GM21367 (cell line): ENCODE results near the gene TGM2.

Experiments
- ATAC-seq: cut with Tn5 transposase; IDR thresholded peaks from one replicate; pipeline ENCODE4 v1.9.1; 2021; ENCODE audit not compliant: unreplicated experiment

The TGM2 gene

DNA sequence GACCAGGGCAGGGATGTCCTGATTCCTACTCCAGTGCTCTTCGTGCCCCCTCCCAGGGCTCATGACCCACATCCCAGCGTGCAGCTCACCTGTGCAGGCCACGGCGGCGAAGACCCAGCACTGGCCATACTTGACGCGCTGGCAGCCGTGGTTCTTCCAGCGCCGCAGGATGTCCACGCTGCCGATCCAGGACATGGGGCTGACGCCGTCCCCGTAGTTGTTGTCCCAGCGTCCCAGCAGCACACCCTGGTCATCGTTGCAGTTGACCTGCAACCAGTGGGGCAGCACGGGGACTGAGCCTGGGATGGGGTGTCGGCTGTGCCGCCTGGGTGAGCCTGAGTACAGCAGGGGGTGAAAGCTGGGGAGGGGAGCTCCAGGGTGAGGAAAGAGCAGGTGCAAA is 18.4 kb downstream of the TGM2 start:
- ATAC-seq: no peak

DNA sequence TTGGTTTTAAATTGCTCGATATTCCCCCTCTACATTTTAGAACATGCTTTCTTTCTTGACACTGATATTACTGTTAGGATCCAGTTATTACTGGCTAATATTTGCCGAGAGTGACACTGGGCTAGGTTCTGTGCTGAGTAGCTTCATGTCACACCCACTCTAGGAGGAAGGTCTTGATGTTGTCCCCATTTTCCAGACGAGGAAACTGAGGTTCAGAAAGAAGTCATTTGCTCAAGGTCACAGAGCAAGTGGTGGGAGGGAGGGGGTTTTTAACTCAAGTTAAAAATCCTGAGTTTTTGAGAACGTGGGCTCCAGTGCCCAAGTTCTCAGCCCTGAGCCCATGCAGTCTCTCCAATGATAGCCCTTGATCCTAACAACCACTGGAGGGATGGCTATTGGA is 18.9 kb downstream of the TGM2 start:
- no peak for ATAC-seq

DNA sequence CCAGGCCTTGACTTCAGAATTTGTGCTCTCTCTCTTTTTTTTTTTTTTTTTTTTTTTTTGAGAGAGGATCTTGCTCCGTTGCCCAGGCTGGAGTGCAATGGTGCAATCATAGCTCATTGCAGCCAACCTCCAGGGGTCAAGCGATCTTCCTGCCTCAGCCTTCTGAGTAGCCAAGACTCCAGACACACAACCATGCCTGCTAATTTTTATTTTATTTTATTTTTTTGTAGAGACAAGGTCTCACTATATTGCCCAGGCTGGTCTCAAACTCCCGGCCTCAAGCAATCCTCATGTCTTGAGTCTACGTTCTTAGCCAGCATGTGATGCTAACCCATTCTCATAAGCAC is 19.4 kb downstream of the TGM2 start:
- no peak for ATAC-seq

DNA sequence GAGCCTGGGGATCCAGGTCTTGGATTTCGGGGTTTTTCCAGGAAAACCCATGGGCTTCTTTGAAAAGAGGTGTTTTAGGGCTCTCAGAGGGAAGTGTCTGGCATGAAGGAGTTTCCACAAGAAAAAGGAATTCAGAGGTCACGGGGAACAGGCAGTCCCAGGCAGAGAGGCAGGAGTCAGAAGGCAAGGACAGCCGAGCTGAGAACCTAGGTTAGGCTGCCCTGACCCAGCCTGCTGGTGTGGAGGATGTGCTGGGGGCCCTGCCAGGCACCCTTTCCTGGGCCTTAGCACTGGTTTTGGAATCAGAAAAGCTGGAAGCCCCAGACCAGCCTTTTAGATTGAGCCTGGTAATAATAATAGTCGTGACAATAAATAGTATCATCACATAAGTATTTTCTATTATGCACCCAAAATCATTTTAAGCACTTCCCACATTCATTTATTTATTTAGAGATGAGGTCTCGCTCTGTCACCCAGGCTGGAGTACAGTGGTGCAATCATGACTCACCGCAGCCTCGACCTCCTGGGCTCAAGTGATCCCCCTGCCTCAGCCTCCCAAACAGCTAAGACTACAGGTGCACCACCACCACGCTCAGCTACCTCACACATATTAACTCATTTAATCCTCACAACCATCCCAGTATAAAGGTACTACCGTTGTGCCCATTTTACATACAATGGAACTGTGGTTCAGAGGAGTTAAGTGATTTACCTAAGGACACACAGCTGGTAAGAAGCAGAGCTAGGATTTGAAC is 19.9 kb downstream of the TGM2 start:
- no peak for ATAC-seq

- ATAC-seq: no peak
Measured at GRCh38 chr20:38144598-38144973, 20.5 kb downstream of the TGM2 start.

DNA sequence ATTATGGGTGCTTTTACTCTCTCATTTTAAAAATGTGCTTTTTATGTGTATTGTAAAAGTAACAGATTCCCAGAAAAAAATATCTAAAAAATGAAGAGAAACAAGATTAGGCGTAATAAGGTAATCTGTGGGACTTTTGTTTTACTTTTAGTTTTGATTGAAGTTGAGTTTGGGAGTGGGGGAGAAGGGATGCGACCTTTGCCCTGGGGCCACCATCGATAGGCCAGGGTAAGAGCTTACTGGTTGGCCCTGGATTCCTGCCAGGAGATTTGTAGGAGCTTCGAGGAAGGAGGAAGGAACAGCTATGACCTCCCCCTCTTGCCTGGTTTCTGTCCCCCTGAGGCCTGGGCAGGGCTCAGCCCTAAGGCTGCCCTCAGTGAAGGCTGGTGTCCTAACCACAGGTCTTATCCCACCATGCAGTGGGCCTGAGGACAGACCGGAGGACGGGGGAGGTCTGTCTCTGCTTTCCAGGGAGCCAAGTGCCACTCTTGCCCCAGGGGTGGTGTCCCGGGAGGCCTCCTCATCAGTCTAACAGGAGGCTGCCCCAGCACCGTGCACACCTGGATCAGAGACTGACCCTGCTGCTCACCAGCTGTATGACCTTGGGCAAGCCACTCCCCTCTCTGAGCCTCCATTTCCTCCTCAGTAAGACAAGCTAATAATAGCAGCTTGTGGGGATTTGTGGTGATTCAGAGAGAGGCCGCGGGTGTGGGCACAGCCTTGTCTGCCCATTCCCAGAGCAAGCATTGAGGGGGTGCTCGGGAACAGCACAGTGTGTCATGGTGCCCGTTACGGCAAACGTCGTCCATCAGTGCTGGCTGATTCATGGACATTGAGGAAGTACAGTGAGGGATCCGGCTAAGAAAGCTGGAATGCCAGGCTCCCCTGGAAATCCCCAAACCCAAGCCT is 21.2 kb downstream of the TGM2 start:
- ATAC-seq: no peak

DNA sequence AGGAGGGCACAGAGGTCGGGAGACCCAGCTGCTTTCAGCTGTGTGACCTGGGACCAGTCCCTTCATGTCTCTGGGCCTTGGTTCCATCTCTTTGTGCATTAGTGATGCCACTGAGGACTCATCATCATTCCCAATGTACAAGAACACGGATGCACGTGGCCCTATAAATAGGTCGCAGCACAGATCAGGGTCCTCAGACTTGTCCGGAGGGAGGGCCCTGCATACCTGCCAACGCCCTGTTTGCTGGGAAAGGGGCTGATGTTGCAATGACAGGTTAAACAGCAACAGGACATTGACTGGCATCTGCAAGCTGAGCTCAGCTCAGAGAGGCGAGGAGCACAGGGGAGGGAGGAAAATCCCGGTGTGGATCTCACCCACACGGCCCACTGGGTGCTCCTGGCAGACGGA is 21.8 kb downstream of the TGM2 start:
- ATAC-seq: no peak

- ATAC-seq: no peak
Measured at GRCh38 chr20:38141889-38142494, 23.1 kb downstream of the TGM2 start.

- no peak for ATAC-seq
Measured at GRCh38 chr20:38141204-38141888, 23.7 kb downstream of the TGM2 start.

- no peak for ATAC-seq
Measured at GRCh38 chr20:38139977-38140753, 24.9 kb downstream of the TGM2 start.

- ATAC-seq: no peak
Measured at GRCh38 chr20:38139156-38139912, 25.7 kb downstream of the TGM2 start.

GRCh38 chr20:38138086-38138778 is 26.8 kb downstream of the TGM2 start:
- ATAC-seq: no peak

DNA sequence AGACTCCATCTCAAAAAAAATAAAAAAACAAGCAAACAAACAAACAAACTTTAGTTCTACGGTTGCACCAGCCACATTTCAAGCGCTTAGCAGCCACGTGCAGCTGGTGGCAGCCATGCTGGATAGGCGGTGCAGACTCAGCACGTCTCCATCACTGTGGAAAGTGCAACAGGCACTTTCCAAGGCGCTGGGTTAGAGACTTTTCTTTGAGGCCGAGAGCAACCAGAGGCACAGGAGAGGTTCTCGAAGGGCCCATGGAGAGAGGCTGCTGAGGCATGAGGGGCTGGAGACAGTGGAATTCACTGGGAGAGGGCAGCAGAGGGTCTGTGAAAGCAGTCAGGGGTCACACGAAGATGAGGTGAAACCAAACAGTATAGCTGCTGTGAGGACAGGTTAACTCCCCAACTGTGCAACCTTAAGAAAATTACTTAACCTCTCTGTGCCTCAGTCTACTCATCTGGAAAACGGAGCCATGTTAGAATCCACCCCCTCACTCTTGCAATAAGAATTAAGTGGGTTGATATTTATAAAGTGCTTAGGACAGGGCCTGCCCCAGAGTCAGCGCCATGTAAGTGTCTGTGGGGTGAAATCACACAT is 27.5 kb downstream of the TGM2 start:
- ATAC-seq: no peak

GRCh38 chr20:38136421-38137245 is 28.4 kb downstream of the TGM2 start:
- no peak for ATAC-seq

DNA sequence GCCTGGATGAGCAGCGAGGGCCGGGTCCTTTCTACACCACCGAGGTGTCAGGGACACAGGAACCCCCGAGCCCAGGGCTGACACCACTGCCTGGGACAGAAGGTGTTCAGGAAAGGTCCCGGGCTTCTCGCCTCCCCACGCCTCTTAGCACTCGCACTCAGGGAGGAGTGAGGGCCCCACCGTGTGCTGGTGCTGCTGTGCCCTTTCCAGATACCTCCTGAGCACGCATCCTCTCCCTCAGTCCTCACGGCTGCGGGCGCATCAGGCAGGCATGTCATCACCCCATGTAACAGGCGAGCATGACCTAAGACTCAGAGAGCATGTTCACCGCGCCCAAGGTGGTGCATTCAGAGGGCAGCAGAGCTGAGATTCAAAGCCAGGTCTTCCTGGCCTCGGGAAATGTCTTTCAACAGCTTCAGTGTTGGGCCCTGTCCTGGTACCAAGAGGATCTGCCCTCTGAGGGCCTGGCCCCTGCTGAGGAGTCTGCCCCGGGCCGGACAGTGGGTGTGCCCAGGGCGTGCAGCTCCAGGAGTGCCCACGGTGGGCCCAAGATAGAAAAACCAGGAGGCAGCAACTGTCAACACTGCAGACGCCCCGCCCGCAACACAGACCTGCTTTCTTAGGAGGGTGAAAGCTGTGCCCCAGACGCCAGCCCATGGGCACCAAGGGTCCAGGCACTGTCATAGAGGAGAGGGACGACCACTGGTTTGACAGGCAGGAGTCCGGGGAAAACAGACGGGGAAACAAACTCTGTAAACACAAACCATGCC is 29.2 kb downstream of the TGM2 start:
- no peak for ATAC-seq

- ATAC-seq: no peak
Measured at GRCh38 chr20:38135271-38135650, 29.8 kb downstream of the TGM2 start.
